Ascending aorta (tissue), 2 donors: ENCODE measurements around the gene PTPRK. TPM values are rescaled to one million over a fixed set of nuclear protein-coding genes. Genes with fewer than 3 reads are reported as not detected.
"Not testable (repeated sequence)": the region's sequence is repeated elsewhere in the genome, so short reads cannot be mapped to it uniquely, and the experiment has no call there.

Source experiments
- DNase-seq, 2 donors: peaks; one replicate each; pipeline ENCODE4 v3.0.0-alpha.2; 2019; ENCODE audit warnings: low spot score in 2 of 2
- H3K27ac ChIP-seq, 2 donors: fragments of 200-600 bp; sonication (generic); one replicate each; pipeline ENCODE4 v1.5.1; 2016 to 2017; ENCODE audit warnings: mild to moderate bottlenecking in 1 of 2
- H3K27me3 ChIP-seq: fragments of 200-600 bp; sonication (generic); one replicate; pipeline ENCODE4 v1.5.1; 2017
- H3K36me3 ChIP-seq, 2 donors: fragments of 200-600 bp; sonication (generic); one replicate each; pipeline ENCODE4 v1.5.1; 2016
- H3K4me1 ChIP-seq, 2 donors: fragments of 200-600 bp; sonication (generic); one replicate each; pipeline ENCODE4 v1.5.1; 2016 to 2017; ENCODE audit warnings: mild to moderate bottlenecking in 1 of 2
- H3K4me3 ChIP-seq, 2 donors: fragments of 200-600 bp; sonication (generic); one replicate each; pipeline ENCODE4 v1.5.1; 2016 to 2017; ENCODE audit warnings: mild to moderate bottlenecking in 1 of 2
- H3K9me3 ChIP-seq, 2 donors: fragments of 200-600 bp; sonication (generic); one replicate each; pipeline ENCODE4 v1.5.1; 2016
- intact Hi-C: fragments of 100-400 bp; cut with DNase I; formaldehyde crosslinking; loops from one replicate; pipeline ENCODE4 v1.15.1; 2023
- total RNA-seq: library from RNA; depleted of rRNA; stranded (reverse); fragments of >200 nt; gene quantifications from one replicate; pipeline ENCODE4 v1.1.0, GENCODE V29; 2016
- TF ChIP-seq, protein P1 (sequence below), 3 experiments: fragments of 200-600 bp in 2 of 3; fragments of 450-650 bp in 1 of 3; sonication (generic) in 2 of 3; IDR thresholded peaks; one replicate each; pipeline ENCODE4 v1.5.1; 2016 to 2019; ENCODE audit warnings: antibody characterized with exemption in 3 of 3, mild to moderate bottlenecking in 1 of 3, moderate library complexity in 1 of 3

PTPRK gene
- total RNA-seq, 1 donor from 2014 or later: 73.1 TPM

DNA sequence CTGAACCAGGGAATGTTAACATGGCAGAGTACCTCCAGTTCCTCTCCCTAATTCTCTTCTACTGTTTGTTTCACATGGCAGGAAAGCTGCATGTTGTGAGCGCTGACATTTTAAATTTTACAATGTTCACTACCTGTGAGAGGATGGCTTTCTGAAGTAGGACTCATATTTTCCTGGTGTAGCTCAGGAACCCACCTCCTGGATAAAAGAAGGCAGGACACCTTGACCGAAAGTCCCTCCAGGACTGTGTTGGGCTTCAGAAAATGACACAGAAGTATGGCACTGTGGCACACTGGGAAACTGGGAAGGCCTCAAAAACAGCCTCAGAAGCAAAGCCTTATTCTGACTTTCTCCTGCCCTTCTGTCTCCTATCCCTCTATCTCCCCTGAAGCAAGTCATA is 33.3 kb downstream of the PTPRK start:
- H3K9me3 ChIP-seq: no peaks in the 10 kb centered on the region
- H3K27ac ChIP-seq: no peak overlapping the region
- no peaks in the 10 kb centered on the region for H3K27me3 ChIP-seq
- no peak for DNase-seq
- H3K36me3 ChIP-seq: no peaks in the 10 kb centered on the region
- TF ChIP-seq, protein P1, sequence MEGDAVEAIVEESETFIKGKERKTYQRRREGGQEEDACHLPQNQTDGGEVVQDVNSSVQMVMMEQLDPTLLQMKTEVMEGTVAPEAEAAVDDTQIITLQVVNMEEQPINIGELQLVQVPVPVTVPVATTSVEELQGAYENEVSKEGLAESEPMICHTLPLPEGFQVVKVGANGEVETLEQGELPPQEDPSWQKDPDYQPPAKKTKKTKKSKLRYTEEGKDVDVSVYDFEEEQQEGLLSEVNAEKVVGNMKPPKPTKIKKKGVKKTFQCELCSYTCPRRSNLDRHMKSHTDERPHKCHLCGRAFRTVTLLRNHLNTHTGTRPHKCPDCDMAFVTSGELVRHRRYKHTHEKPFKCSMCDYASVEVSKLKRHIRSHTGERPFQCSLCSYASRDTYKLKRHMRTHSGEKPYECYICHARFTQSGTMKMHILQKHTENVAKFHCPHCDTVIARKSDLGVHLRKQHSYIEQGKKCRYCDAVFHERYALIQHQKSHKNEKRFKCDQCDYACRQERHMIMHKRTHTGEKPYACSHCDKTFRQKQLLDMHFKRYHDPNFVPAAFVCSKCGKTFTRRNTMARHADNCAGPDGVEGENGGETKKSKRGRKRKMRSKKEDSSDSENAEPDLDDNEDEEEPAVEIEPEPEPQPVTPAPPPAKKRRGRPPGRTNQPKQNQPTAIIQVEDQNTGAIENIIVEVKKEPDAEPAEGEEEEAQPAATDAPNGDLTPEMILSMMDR (IDR thresholded peaks at IDR 0.05): no peak
- no peaks in the 10 kb centered on the region for H3K4me1 ChIP-seq
- H3K4me3 ChIP-seq: no peak overlapping the region
- intact Hi-C loops: no loop called here

DNA sequence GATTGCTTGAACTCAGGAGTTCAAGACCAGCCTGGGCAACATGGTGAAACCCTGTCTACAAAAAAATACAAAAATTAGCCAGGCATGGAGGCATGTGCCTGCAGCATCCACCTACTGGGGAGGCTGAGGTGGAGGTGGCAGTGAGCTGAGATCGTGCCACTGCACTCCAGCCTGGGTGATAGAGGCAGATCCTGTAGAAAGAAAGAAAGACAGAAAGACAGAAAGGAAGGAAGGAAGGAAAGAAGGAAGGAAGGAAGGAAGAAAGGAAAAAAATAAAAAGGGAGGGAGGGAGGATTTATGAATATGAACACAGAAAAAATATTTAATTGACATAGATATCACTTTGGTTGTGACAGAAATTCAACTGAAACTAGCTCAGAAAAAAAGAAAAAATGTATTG is 33.8 kb downstream of the PTPRK start:
- H3K27me3 ChIP-seq, H3K9me3 ChIP-seq, H3K4me3 ChIP-seq, DNase-seq, H3K36me3 ChIP-seq, H3K4me1 ChIP-seq, intact Hi-C loops, H3K27ac ChIP-seq: not testable (repeated sequence)

DNA sequence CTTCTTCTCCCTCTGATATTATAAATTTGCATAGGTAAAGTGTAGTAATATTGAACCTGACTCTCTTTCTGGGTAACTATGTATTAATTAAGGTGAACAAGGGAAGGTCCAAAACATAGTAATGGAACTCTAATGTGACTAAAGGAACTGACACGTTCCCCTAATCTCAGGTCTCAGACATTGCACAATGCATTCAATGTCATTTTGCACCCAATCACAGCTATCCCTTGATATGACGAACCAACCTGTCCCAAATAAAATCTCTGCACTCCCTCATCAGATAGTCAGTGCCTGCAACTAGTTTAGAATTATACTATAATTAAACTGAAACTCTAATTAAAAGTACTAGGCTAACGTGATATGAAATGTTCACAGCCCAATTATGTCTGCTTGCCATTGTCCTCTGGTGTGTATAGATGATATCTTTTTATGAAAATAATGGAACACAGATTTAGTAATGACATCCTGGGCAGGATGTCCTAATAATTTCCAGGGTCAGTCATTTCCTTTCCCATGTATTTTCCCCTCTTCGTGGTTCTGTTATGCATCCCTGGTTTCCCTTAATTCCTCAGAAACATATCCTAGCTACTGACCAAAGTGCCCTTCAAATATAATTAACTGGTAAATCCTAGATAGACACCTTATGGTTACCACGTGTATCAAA is 36.8 kb downstream of the PTPRK start:
- Histone ChIP-seq H3K4me3 (no peak overlapping the region), H3K36me3 (no peaks in the 10 kb centered on the region), H3K4me1 (no peaks in the 10 kb centered on the region), H3K9me3 (no peaks in the 10 kb centered on the region), H3K27me3 (no peaks in the 10 kb centered on the region), H3K27ac (no peak overlapping the region)
- TF ChIP-seq, protein P1 (IDR thresholded peaks at IDR 0.05): no peak
- no peak for DNase-seq
- intact Hi-C loops: no loop called here

DNA sequence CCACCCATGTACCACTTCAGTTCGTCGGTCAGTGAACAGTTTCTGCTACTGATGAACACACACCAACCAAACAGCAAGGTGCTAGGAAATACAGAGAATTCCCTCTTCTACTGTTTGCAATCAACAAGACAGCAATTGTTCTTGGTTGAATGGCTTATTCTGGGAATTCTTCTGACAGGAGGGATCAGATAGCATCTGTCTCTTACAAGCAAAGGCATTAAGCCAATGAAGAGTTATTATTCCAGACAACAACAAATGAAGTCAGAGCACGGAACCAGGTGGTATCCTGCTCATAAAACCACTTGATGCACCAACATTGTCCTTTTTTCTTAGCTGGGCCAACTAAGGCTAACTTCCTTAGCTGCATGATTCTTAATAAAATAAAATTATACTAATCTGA is 37.8 kb downstream of the PTPRK start:
- no peak for DNase-seq
- intact Hi-C loops: no loop called here
- H3K4me1 ChIP-seq: no peaks in the 10 kb centered on the region
- no peaks in the 10 kb centered on the region for H3K9me3 ChIP-seq
- H3K36me3 ChIP-seq: no peaks in the 10 kb centered on the region
- TF ChIP-seq, protein P1 (IDR thresholded peaks at IDR 0.05): no peak
- H3K4me3 ChIP-seq: no peak overlapping the region
- H3K27ac ChIP-seq: no peak overlapping the region
- no peaks in the 10 kb centered on the region for H3K27me3 ChIP-seq

DNA sequence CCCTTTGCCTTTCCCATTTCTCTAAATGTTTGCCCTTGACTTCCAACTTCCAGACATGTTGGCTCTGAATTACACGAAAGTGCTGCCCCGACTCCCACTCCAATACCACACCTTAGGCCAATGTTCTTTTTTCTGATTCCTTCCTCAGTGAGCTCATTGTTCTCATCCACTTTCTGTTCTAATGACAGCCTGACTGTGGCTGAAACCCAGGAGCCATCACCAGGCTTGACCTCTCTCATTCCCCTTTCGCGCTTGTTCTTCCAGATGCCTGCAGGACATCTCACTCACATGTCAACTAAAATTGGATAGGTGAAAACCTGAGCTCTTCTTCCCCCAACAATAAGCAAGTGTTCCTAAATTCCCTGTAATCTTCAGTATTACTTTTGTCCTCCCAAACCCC is 40.4 kb downstream of the PTPRK start:
- intact Hi-C loops: no loop called here
- Histone ChIP-seq H3K36me3 (no peaks in the 10 kb centered on the region), H3K4me1 (no peaks in the 10 kb centered on the region), H3K27me3 (no peaks in the 10 kb centered on the region), H3K9me3 (no peaks in the 10 kb centered on the region), H3K27ac (no peak overlapping the region), H3K4me3 (no peak overlapping the region)
- TF ChIP-seq, protein P1 (IDR thresholded peaks at IDR 0.05): no peak
- DNase-seq: no peak

DNA sequence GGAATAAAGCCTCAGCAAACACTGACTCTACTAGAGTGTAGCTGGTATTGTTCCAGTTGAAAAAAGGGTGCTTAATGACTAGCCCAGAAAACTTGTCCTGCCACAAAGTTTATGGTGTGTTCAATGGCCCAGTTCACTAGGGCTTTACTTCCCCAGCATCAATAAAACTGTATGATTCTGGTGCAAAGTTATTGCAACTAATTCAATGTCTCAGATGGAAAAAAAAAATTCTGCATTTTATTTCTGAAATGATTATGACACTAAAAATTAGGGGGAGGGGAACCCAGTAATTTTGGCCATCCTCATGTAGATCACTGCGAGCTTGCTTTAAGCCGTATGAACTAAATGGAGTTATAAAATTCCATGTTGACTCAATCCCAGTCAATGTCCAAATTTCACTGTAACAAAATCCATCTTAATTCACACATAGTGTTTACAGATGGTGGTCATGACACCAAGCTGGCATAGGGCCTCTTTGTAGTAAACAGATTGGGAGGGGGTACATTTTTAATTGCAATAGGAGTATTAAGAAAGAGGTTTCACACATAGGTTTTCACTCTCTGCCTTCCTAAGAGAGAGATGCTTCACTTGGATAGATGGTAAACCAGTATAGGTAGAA is 41.2 kb downstream of the PTPRK start:
- intact Hi-C loops: no loop called here
- Histone ChIP-seq H3K27ac (no peak overlapping the region), H3K9me3 (no peaks in the 10 kb centered on the region), H3K4me3 (no peak overlapping the region), H3K4me1 (no peaks in the 10 kb centered on the region), H3K36me3 (no peaks in the 10 kb centered on the region), H3K27me3 (no peaks in the 10 kb centered on the region)
- DNase-seq: no peak
- TF ChIP-seq, protein P1 (IDR thresholded peaks at IDR 0.05): no peak
